Measurements from ENCODE around the gene HOXC6. TPM values are rescaled to one million over a fixed set of nuclear protein-coding genes. Genes with fewer than 3 reads are reported as not detected.

HOXC6 gene
- total and polyA plus RNA-seq, 5 donors = 0.34 to 0.65 (median 0.45) TPM; not detected in 1

- H3K4me1 ChIP-seq (ENCODE audit: control insufficient read depth, insufficient read depth, low read length) = peaks cover 3% of the 10 kb centered on the region
- DNase-seq (no peak), ATAC-seq (peak in 1 of 2 donors; percentile 51)
- intact Hi-C loops (cut with DNase I) = loop anchor here in 1 of 4 donors (10.0 kb wide), 1 partner anchor 161 kb away; no protein-coding TSS in a partner anchor
- peak overlapping the region; percentile 57 for H3K4me3 ChIP-seq (ENCODE audit: low read length)
- H3K27ac ChIP-seq (ENCODE audit: low read length) = no peak overlapping the region
- 17% methylated on average over 57 of the region's 57 CpGs for WGBS
- H3K9me3 ChIP-seq (ENCODE audit: control insufficient read depth, low read length) = no peaks in the 10 kb centered on the region
- no peaks in the 10 kb centered on the region for H3K27me3 ChIP-seq (ENCODE audit: control insufficient read depth, insufficient read depth)
Measured at GRCh38 chr12:54033980-54034784, 5.9 kb downstream of the HOXC6 start.

GRCh38 chr12:54034785-54035310, 6.6 kb downstream of the HOXC6 start:
- Histone ChIP-seq H3K4me1 (ENCODE audit: control insufficient read depth, insufficient read depth, low read length) (peaks cover 3% of the 10 kb centered on the region), H3K27ac (ENCODE audit: low read length) (no peak overlapping the region), H3K4me3 (ENCODE audit: low read length) (no peak overlapping the region), H3K27me3 (ENCODE audit: control insufficient read depth, insufficient read depth) (no peaks in the 10 kb centered on the region), H3K9me3 (ENCODE audit: control insufficient read depth, low read length) (no peaks in the 10 kb centered on the region)
- DNase-seq = no peak
- 56% methylated on average over 22 of the region's 22 CpGs for WGBS
- intact Hi-C loops (cut with DNase I) = loop anchor here in 1 of 4 donors (10.0 kb wide), 1 partner anchor 160 kb away; no protein-coding TSS in a partner anchor
- no peak for ATAC-seq

GRCh38 chr12:54035568-54036264, 7.5 kb downstream of the HOXC6 start:
- WGBS = 75% methylated on average over 6 of the region's 6 CpGs
- no peaks in the 10 kb centered on the region for H3K9me3 ChIP-seq (ENCODE audit: control insufficient read depth, low read length)
- H3K27ac ChIP-seq (ENCODE audit: low read length) = no peak overlapping the region
- DNase-seq (no peak), ATAC-seq (no peak)
- peaks cover 3% of the 10 kb centered on the region for H3K4me1 ChIP-seq (ENCODE audit: control insufficient read depth, insufficient read depth, low read length)
- no peak overlapping the region for H3K4me3 ChIP-seq (ENCODE audit: low read length)
- H3K27me3 ChIP-seq (ENCODE audit: control insufficient read depth, insufficient read depth) = no peaks in the 10 kb centered on the region
- intact Hi-C loops (cut with DNase I) = loop anchor here in 1 of 4 donors (10.0 kb wide), 1 partner anchor 159 kb away; no protein-coding TSS in a partner anchor

GRCh38 chr12:54036620-54037359, 8.6 kb downstream of the HOXC6 start:
- Histone ChIP-seq H3K27ac (ENCODE audit: low read length) (no peak overlapping the region), H3K9me3 (ENCODE audit: control insufficient read depth, low read length) (no peaks in the 10 kb centered on the region), H3K4me1 (ENCODE audit: control insufficient read depth, insufficient read depth, low read length) (peaks cover 3% of the 10 kb centered on the region), H3K27me3 (ENCODE audit: control insufficient read depth, insufficient read depth) (no peaks in the 10 kb centered on the region), H3K4me3 (ENCODE audit: low read length) (no peak overlapping the region)
- no peak for DNase-seq
- no peak for ATAC-seq
- intact Hi-C loops (cut with DNase I) = loop anchor here in 1 of 4 donors (10.0 kb wide), 1 partner anchor 158 kb away; no protein-coding TSS in a partner anchor
- 55% methylated on average over 14 of the region's 14 CpGs for WGBS

DNA sequence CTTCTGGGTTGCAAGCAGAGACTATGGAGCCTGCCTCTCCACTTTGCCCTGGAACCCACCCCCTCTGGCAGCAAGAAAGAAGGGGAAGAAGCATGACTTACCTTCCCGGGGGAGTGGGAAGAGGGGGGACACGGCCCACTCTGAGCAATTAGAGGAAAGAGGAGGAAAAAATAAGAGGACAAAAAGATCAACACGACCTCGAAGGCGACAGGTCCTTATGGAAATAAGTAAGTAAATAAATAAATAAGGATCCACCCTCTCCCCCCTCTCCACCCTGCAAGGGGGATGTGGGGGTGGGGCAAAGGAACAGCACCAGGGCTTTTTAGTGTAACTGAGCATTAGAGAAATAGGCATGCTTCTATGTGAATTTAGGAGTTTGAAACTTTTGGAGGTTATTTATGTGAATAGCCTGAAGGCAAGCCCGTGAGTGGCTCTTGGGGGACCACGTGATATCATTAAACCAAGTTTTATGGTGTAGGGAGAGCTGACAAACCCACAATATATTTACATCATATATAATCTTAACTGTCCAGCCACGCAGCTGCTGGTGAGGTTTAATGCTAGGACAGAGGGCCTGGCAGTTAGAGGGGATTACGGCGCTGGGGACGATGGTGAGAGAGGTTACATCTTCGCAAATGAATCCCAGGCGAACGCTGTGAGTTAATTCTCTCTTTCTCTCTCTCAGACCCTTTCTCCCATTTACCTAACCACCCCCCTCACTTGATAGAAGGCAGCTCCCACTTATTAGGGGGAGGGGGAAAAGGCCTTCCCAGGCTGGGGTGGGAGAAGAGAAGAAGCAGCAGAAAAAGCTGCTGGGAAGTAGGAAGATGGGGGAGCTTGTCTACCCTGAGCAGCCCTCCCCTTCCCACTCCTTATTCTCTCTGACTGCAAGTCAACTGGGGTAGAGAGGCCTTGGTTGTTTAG, 9.4 kb downstream of the HOXC6 start:
- intact Hi-C loops (cut with DNase I) = loop anchor here in 1 of 4 donors (10.0 kb wide), 1 partner anchor 157 kb away; no protein-coding TSS in a partner anchor
- no peak for DNase-seq
- WGBS = 41% methylated on average over 14 of the region's 14 CpGs
- no peak for ATAC-seq
- H3K27ac ChIP-seq (ENCODE audit: low read length) = no peak overlapping the region
- H3K27me3 ChIP-seq (ENCODE audit: control insufficient read depth, insufficient read depth) = no peaks in the 10 kb centered on the region
- H3K9me3 ChIP-seq (ENCODE audit: control insufficient read depth, low read length) = no peaks in the 10 kb centered on the region
- H3K4me1 ChIP-seq (ENCODE audit: control insufficient read depth, insufficient read depth, low read length) = peaks cover 3% of the 10 kb centered on the region
- no peak overlapping the region for H3K4me3 ChIP-seq (ENCODE audit: low read length)

- no peak overlapping the region for H3K4me3 ChIP-seq (ENCODE audit: low read length)
- intact Hi-C loops (cut with DNase I) = loop anchor here in 1 of 4 donors (10.0 kb wide), 1 partner anchor 156 kb away; no protein-coding TSS in a partner anchor
- no peaks in the 10 kb centered on the region for H3K27me3 ChIP-seq (ENCODE audit: control insufficient read depth, insufficient read depth)
- no peak overlapping the region for H3K27ac ChIP-seq (ENCODE audit: low read length)
- ATAC-seq (no peak), DNase-seq (no peak)
- H3K4me1 ChIP-seq (ENCODE audit: control insufficient read depth, insufficient read depth, low read length) = no peaks in the 10 kb centered on the region
- WGBS = 41% methylated on average over 5 of the region's 5 CpGs
- H3K9me3 ChIP-seq (ENCODE audit: control insufficient read depth, low read length) = no peaks in the 10 kb centered on the region
Measured at GRCh38 chr12:54038284-54038870, 10.1 kb downstream of the HOXC6 start.

GRCh38 chr12:54038871-54039414, 10.7 kb downstream of the HOXC6 start:
- Histone ChIP-seq H3K27ac (ENCODE audit: low read length) (no peak overlapping the region), H3K27me3 (ENCODE audit: control insufficient read depth, insufficient read depth) (no peaks in the 10 kb centered on the region), H3K4me3 (ENCODE audit: low read length) (no peak overlapping the region), H3K9me3 (ENCODE audit: control insufficient read depth, low read length) (no peaks in the 10 kb centered on the region), H3K4me1 (ENCODE audit: control insufficient read depth, insufficient read depth, low read length) (no peaks in the 10 kb centered on the region)
- ATAC-seq (peak in 1 of 2 donors; percentile 9), DNase-seq (peak in 1 of 3 donors; percentile 57)
- intact Hi-C loops (cut with DNase I) = loop anchor here in 1 of 4 donors (10.0 kb wide), 1 partner anchor 156 kb away; no protein-coding TSS in a partner anchor
- 21% methylated on average over 9 of the region's 9 CpGs for WGBS

- no peaks in the 10 kb centered on the region for H3K27me3 ChIP-seq (ENCODE audit: control insufficient read depth, insufficient read depth)
- H3K4me3 ChIP-seq (ENCODE audit: low read length) = no peak overlapping the region
- intact Hi-C loops (cut with DNase I) = loop anchor here in 1 of 4 donors (10.0 kb wide), 1 partner anchor 155 kb away; no protein-coding TSS in a partner anchor
Measured at GRCh38 chr12:54039417-54040147, 11.3 kb downstream of the HOXC6 start.

GRCh38 chr12:54040148-54040494, 11.9 kb downstream of the HOXC6 start:
- no peak for DNase-seq
- Histone ChIP-seq H3K9me3 (ENCODE audit: control insufficient read depth, low read length) (no peaks in the 10 kb centered on the region), H3K4me1 (ENCODE audit: control insufficient read depth, insufficient read depth, low read length) (no peaks in the 10 kb centered on the region), H3K27me3 (ENCODE audit: control insufficient read depth, insufficient read depth) (no peaks in the 10 kb centered on the region), H3K4me3 (ENCODE audit: low read length) (no peak overlapping the region), H3K27ac (ENCODE audit: low read length) (no peak overlapping the region)
- no peak for ATAC-seq
- intact Hi-C loops (cut with DNase I) = no loop called here
- 37% methylated on average over 4 of the region's 4 CpGs for WGBS

More at GRCh38 chr12:54039417-54040147, 11.3 kb downstream of the HOXC6 start:
- Histone ChIP-seq H3K27ac (ENCODE audit: low read length) (no peak overlapping the region), H3K9me3 (ENCODE audit: control insufficient read depth, low read length) (no peaks in the 10 kb centered on the region), H3K4me1 (ENCODE audit: control insufficient read depth, insufficient read depth, low read length) (no peaks in the 10 kb centered on the region)
- WGBS = 4% methylated on average over 16 of the region's 16 CpGs
- ATAC-seq (peak; percentile 47 to 59), DNase-seq (peak; percentile 61 to 78 (median 70))

Data from right cardiac atrium (tissue), 5 donors.